HEK293T (cell line): Measurements from ENCODE around the gene ATP8A2.
A peak's percentile ranks its signal among the peaks of the same experiment; 100 is the strongest.

ENCODE experiments used
- CTCF ChIA-PET: fragments of 350-600 bp; formaldehyde crosslinking; extraction: SDS; loops from one replicate; lab custom pipeline; 2021; ENCODE audit warnings: antibody characterized with exemption, inconsistent platforms; lab: Yijun Ruan, JAX
- POLR2A ChIA-PET: fragments of 350-600 bp; formaldehyde crosslinking; extraction: SDS; loops from one replicate; lab custom pipeline; 2020; ENCODE audit warnings: antibody characterized with exemption, inconsistent platforms; lab: Yijun Ruan, JAX
- DNase-seq: peaks from one replicate; pipeline ENCODE4 v3.0.0; 2012; ENCODE audit warnings: mixed read lengths; ENCODE audit errors: extremely low spot score
- ARNT ChIP-seq: fragments of 450-650 bp; IDR thresholded peaks from 2 replicates; pipeline ENCODE4 v1.6.1; 2017; ENCODE audit warnings: mild to moderate bottlenecking
- BHLHE40 ChIP-seq: fragments of 450-650 bp; IDR thresholded peaks from 2 replicates; pipeline ENCODE4 v1.6.1; 2016; ENCODE audit warnings: mild to moderate bottlenecking, moderate library complexity, borderline replicate concordance
- CTBP1 ChIP-seq: fragments of 450-650 bp; IDR thresholded peaks from 2 replicates; pipeline ENCODE4 v1.6.1; 2016; ENCODE audit warnings: borderline replicate concordance
- ELF4 ChIP-seq: fragments of 450-650 bp; IDR thresholded peaks from 2 replicates; pipeline ENCODE4 v1.6.1; 2017; ENCODE audit warnings: antibody characterized with exemption
- FOXA1 ChIP-seq: fragments of 450-650 bp; IDR thresholded peaks from 2 replicates; pipeline ENCODE4 v1.6.1; 2016; ENCODE audit warnings: mild to moderate bottlenecking
- FOXK2 ChIP-seq: fragments of 450-650 bp; IDR thresholded peaks from 2 replicates; pipeline ENCODE4 v1.6.1; 2016; ENCODE audit warnings: mild to moderate bottlenecking
- FOXM1 ChIP-seq: fragments of 450-650 bp; IDR thresholded peaks from 2 replicates; pipeline ENCODE4 v1.6.1; 2017; ENCODE audit warnings: mild to moderate bottlenecking, borderline replicate concordance
- HDGF ChIP-seq: fragments of 450-650 bp; IDR thresholded peaks from 2 replicates; pipeline ENCODE4 v1.6.1; 2017; ENCODE audit warnings: antibody characterized with exemption, borderline replicate concordance
- L3MBTL2 ChIP-seq: fragments of 450-650 bp; conservative IDR thresholded peaks from 2 replicates; pipeline ENCODE4 v1.6.1; 2016; ENCODE audit warnings: mild to moderate bottlenecking
- LEF1 ChIP-seq: fragments of 450-650 bp; IDR thresholded peaks from 2 replicates; pipeline ENCODE4 v1.6.1; 2017; ENCODE audit warnings: mild to moderate bottlenecking, borderline replicate concordance
- NFRKB ChIP-seq: fragments of 450-650 bp; IDR thresholded peaks from 2 replicates; pipeline ENCODE4 v1.6.1; 2016; ENCODE audit warnings: mild to moderate bottlenecking, moderate library complexity
- PKNOX1 ChIP-seq: fragments of 450-650 bp; IDR thresholded peaks from 2 replicates; pipeline ENCODE4 v1.6.1; 2016
- SP1 ChIP-seq: fragments of 450-650 bp; IDR thresholded peaks from 2 replicates; pipeline ENCODE4 v1.6.1; 2017
- SUZ12 ChIP-seq: fragments of 450-650 bp; IDR thresholded peaks from 2 replicates; pipeline ENCODE4 v1.6.1; 2016; ENCODE audit warnings: mild to moderate bottlenecking
- TARDBP ChIP-seq: fragments of 450-650 bp; IDR thresholded peaks from 2 replicates; pipeline ENCODE4 v1.6.1; 2016
- ZNF384 ChIP-seq: fragments of 450-650 bp; IDR thresholded peaks from 2 replicates; pipeline ENCODE4 v1.6.1; 2016

Gene ATP8A2

DNA sequence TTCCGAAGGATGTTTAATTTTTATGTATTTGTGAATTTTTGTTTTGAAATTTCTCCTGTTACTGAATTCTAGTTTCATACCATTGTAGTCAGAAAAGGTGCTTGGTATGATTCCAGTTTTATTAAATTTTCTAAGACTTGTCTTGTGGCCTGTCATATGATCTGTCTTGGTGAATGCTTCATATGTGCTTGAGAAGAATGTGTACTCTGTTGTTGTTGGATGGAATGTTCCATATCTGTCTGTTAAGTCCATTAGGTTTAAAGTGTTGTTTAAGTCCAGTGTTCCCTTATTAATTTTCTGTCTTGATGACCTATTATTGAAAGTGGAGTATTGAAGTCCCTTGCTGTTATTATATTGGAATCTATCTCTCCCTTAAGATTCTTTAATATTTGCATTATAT is 273.9 kb downstream of the ATP8A2 start:
- ChIA-PET CTCF (no interaction called here), POLR2A (no interaction called here)
- no peak for TF ChIP-seq SP1
- TF ChIP-seq ELF4 = no peak
- TF ChIP-seq ARNT = no peak
- no peak for TF ChIP-seq LEF1
- TF ChIP-seq BHLHE40 = no peak
- no peak for TF ChIP-seq TARDBP
- no peak for TF ChIP-seq HDGF
- DNase-seq = no peak

GRCh38 chr13:25649001-25649633 is 277.3 kb downstream of the ATP8A2 start:
- DNase-seq = no peak
- CTCF ChIA-PET = no interaction called here
- POLR2A ChIA-PET = no interaction called here
- no peak for TF ChIP-seq NFRKB
- TF ChIP-seq ARNT = no peak
- TF ChIP-seq L3MBTL2 = no peak
- TF ChIP-seq ZNF384 = no peak
- TF ChIP-seq CTBP1 = no peak
- TF ChIP-seq FOXK2 = no peak
- no peak for TF ChIP-seq FOXA1
- TF ChIP-seq ELF4 = no peak
- TF ChIP-seq LEF1 = no peak
- no peak for TF ChIP-seq SUZ12
- TF ChIP-seq SP1 = no peak
- TF ChIP-seq HDGF = no peak

- CTCF ChIA-PET = no interaction called here
- no peak for DNase-seq
- POLR2A ChIA-PET = no interaction called here
- TF ChIP-seq SP1 (no peak), FOXA1 (no peak), BHLHE40 (no peak), ZNF384 (no peak), ELF4 (no peak), FOXM1 (no peak), FOXK2 (no peak), L3MBTL2 (no peak), NFRKB (no peak), CTBP1 (no peak), PKNOX1 (no peak), TARDBP (no peak)
Measured at GRCh38 chr13:25652764-25653163, 281.0 kb downstream of the ATP8A2 start.

GRCh38 chr13:25654322-25654721 is 282.5 kb downstream of the ATP8A2 start:
- TF ChIP-seq ZNF384 = no peak
- CTCF ChIA-PET = no interaction called here
- POLR2A ChIA-PET = no interaction called here
- DNase-seq = no peak

GRCh38 chr13:25657157-25657556 is 285.4 kb downstream of the ATP8A2 start:
- ChIA-PET POLR2A (no interaction called here), CTCF (interaction anchor here (0.7 kb wide), 1 partner anchor 179 kb away, joined by 11 read pairs; no protein-coding TSS in a partner anchor)
- no peak for DNase-seq
- no peak for TF ChIP-seq NFRKB
- no peak for TF ChIP-seq SUZ12
- no peak for TF ChIP-seq FOXK2
- no peak for TF ChIP-seq ELF4
- TF ChIP-seq CTBP1 = no peak
- TF ChIP-seq ARNT = no peak
- TF ChIP-seq PKNOX1 = no peak
- TF ChIP-seq BHLHE40 = no peak
- no peak for TF ChIP-seq LEF1
- no peak for TF ChIP-seq HDGF
- TF ChIP-seq FOXM1 = no peak

DNA sequence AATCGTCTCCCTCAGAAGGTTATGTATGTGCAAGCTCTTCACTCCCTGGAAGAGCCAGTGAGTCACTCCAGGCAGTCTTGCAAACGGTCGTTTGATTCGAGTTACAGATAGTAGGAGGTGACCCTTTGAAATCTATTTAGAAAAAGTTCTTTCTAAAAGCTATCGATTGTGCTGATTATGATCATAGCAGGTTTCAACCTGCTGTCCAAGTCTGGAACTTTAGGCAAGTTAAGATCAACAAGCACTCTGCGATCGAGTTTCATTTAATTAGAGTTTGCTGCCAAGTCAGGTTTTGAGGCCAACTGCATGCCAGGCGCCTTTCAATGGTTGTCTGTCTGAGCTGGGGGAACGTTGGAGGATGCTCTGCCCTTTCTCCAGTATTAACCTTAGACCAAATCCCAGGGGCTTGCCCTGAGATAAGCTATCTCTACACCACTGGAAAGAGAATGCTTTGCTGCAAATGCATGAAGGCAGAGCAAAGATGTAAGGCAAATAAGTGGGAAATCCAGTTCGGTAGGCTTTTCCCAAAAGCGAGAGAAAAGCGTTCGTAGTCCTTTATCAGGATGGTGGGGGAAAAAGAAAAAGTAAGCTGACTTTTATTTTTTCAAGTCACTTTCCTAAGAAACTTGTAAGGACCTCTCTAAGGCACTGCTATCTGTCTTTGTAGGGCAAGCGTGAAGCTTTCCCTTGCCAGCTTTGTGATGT is 287.5 kb downstream of the ATP8A2 start:
- CTCF ChIA-PET = interaction anchor here (0.6 to 0.7 kb wide), 3 partner anchors 122 to 304 kb away, joined by 3 read pairs; no protein-coding TSS in a partner anchor

More for the DNA sequence above, 287.5 kb downstream of the ATP8A2 start:
- POLR2A ChIA-PET = no interaction called here
- peak; percentile 9 for DNase-seq
- TF ChIP-seq ZNF384 = no peak
- TF ChIP-seq LEF1 = no peak
- TF ChIP-seq SP1 = no peak
- no peak for TF ChIP-seq BHLHE40
- TF ChIP-seq ARNT = no peak
- no peak for TF ChIP-seq CTBP1
- no peak for TF ChIP-seq ELF4
- TF ChIP-seq SUZ12 = no peak
- no peak for TF ChIP-seq HDGF
- TF ChIP-seq NFRKB = no peak
- no peak for TF ChIP-seq PKNOX1
- no peak for TF ChIP-seq L3MBTL2
- TF ChIP-seq FOXM1 = no peak
- no peak for TF ChIP-seq FOXA1
- TF ChIP-seq FOXK2 = no peak
- no peak for TF ChIP-seq TARDBP
